Adipocyte (in vitro differentiated cells): ENCODE results near the gene RPUSD3.

Source experiments
- DNase-seq: peaks from one replicate; pipeline ENCODE4 v3.0.0-alpha.2; 2015; ENCODE audit warnings: low read depth
- H3K27me3 ChIP-seq: replicated peaks from 2 replicates; pipeline ENCODE4 v1.7.0; 2013; ENCODE audit warnings: mild to moderate bottlenecking, low read length, moderate library complexity; ENCODE audit not compliant: control insufficient read depth, insufficient read depth
- H3K36me3 ChIP-seq: 2 replicates; pipeline ENCODE4 v1.7.0; 2013; ENCODE audit warnings: low read length, mild to moderate bottlenecking, moderate library complexity; ENCODE audit not compliant: control insufficient read depth, insufficient read depth, severe bottlenecking
- H3K4me1 ChIP-seq: 2 replicates; pipeline ENCODE4 v1.7.0; 2013; ENCODE audit warnings: mild to moderate bottlenecking, low read length, moderate library complexity; ENCODE audit not compliant: control insufficient read depth, insufficient read depth
- H3K4me3 ChIP-seq: 2 replicates; pipeline ENCODE4 v1.7.0; 2013; ENCODE audit warnings: mild to moderate bottlenecking, low read length, moderate library complexity
- H3K9ac ChIP-seq: 2 replicates; pipeline ENCODE4 v1.7.0; 2013; ENCODE audit warnings: mild to moderate bottlenecking, low read length, moderate library complexity
- H3K9me3 ChIP-seq: 2 replicates; pipeline ENCODE4 v1.7.0; 2013; ENCODE audit warnings: mild to moderate bottlenecking, low read length, moderate library complexity; ENCODE audit not compliant: control insufficient read depth

RPUSD3 gene

GRCh38 chr3:9810433-9810770 lies 33.4 kb downstream of the RPUSD3 start:
- H3K27me3 ChIP-seq, result no peaks in the 10 kb centered on the region
- peak; percentile 31 for DNase-seq
- peak overlapping the region; percentile 85 for H3K9ac ChIP-seq
- peaks cover 33% of the 10 kb centered on the region for H3K36me3 ChIP-seq
- no peaks in the 10 kb centered on the region for H3K9me3 ChIP-seq
- peak overlapping the region; percentile 74 for H3K4me3 ChIP-seq
- peaks cover 15% of the 10 kb centered on the region for H3K4me1 ChIP-seq

DNA sequence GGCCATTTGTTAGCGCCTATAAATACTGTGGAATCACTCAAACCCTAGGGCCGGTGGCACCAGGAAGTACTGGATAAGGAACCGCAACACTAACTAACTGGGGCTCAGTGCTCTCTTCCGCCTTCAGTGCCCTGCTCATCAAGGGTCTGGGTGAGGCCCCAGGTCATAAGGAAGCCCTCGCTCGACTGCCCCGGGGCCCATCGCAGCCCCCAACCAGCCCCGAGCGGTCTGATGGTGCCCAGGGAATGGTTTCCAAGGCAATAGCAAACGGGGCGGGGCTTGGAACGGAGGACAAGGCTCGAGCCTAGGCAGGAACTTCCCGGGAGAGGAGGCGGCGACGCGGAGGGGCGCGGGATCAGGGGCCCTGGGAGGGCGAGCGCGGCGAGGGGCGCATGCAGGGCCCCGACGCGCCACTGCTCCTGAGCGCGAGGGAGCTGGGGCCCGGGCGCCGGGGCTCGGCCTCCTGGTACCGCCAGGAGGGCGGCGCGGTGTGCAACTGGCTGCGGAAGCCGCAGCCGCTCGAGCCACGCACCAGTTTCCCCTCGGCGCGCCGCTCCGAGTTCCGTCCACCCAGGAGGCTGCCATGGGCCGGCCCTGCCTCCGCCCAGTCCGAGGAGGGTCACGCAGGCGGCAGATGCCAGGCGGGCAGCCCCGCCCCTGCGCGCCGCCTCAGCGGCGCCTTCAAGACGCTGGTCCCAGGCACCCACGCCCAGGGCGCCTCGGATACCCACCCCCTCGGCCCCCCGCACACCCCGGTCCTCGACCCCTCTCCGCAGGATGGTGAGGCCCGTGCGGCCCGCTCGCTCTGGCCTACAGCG lies 34.0 kb downstream of the RPUSD3 start, which contains the start of gene TTLL3:
Gene TTLL3 (plus strand): TSS at position 648 of the 818 bp plus-strand sequence. CDS start 400 bp downstream, outside the sequence.
- peak; percentile 85 for DNase-seq
- Histone ChIP-seq H3K36me3 (peaks cover 39% of the 10 kb centered on the region), H3K4me3 (peak within 1 kb of the TSS; percentile 74), H3K27me3 (no peaks in the 10 kb centered on the region), H3K9me3 (no peaks in the 10 kb centered on the region), H3K9ac (peak within 1 kb of the TSS; percentile 85), H3K4me1 (peaks cover 15% of the 10 kb centered on the region)

DNA sequence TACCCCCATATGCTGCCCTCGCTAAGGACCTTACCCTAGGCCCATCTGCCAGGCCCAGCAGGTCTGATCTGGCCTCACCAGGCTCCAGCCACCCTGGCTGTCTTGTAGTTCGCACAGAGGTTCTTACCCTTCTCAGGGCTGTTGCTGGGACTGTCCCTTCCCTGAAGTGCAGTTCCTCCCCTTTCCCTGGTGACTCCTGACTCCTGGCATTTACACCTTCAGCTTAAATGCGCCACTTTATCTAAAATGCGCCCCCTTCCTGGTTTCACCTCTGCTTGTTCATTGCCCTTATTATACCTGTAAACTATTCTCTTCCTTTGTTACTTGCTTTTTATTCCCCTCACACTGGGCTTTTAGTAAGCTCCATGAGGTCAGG lies 34.6 kb downstream of the RPUSD3 start:
- Histone ChIP-seq H3K9me3 (no peaks in the 10 kb centered on the region), H3K36me3 (peaks cover 45% of the 10 kb centered on the region), H3K27me3 (no peaks in the 10 kb centered on the region), H3K4me3 (peak overlapping the region; percentile 74), H3K4me1 (peaks cover 15% of the 10 kb centered on the region), H3K9ac (peak overlapping the region; percentile 85)
- DNase-seq, result no peak

DNA sequence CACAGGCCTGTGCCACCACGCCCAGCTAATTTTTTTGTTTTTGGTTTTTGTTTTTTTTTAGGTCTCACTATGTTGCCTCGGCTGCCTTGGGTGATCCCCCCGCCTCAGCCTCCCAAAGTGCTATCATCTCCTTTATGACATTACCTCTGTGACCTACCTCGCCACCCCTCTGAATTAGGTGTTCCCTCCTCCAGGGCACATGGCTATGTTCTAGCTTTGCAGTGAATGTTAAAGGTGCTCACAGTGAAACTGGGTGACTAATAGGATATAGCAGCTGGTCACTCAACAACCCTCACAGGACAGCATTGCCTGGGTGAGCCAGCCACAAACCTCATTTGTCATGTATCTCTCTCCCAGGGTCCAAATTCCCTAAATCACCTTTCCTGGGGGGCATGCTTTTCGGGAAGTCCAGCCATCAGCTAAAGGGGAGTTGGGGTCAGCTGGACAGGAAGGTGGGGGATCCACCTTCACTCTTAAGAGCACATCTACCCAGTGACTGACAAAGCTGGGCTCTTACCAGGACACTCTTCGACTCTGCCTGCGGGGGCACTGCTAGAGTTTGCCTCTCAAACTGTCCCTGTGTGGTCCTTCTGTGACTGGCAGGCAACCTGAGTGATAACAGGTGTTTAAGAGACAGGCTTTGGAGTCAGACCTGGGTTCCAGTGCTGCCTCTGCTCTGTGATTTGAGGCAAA lies 35.3 kb downstream of the RPUSD3 start:
- H3K9ac ChIP-seq, result peak overlapping the region; percentile 1
- H3K27me3 ChIP-seq, result no peaks in the 10 kb centered on the region
- peaks cover 15% of the 10 kb centered on the region for H3K4me1 ChIP-seq
- H3K36me3 ChIP-seq, result peaks cover 48% of the 10 kb centered on the region
- H3K9me3 ChIP-seq, result no peaks in the 10 kb centered on the region
- H3K4me3 ChIP-seq, result no peak overlapping the region
- DNase-seq, result peak; percentile 53

DNA sequence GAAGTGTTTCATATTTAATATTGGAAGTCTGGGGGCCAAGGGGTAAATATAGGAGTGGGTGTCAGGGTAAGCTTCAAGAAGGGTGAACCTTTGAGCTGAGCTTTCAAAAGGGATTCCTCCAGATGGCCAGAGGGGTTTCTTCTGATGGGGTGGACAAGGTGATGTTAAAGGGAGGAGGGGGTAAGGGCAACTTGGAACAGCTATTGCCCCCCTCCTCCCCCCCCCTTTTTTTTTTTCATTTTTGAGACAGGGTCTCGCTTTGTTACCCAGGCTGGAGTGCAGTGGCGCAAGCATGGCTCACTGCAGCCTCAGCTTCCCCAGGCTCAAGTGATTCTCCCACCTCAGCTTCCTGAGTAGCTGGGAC lies 35.8 kb downstream of the RPUSD3 start:
- Histone ChIP-seq H3K36me3 (peaks cover 48% of the 10 kb centered on the region), H3K4me3 (no peak overlapping the region), H3K9me3 (no peaks in the 10 kb centered on the region), H3K4me1 (peaks cover 15% of the 10 kb centered on the region), H3K27me3 (no peaks in the 10 kb centered on the region), H3K9ac (peak overlapping the region; percentile 1)
- no peak for DNase-seq

- no peaks in the 10 kb centered on the region for H3K27me3 ChIP-seq
- H3K4me1 ChIP-seq, result peaks cover 15% of the 10 kb centered on the region
- H3K9ac ChIP-seq, result no peak overlapping the region
- H3K4me3 ChIP-seq, result no peak overlapping the region
- no peak for DNase-seq
- peaks cover 52% of the 10 kb centered on the region for H3K36me3 ChIP-seq
- no peaks in the 10 kb centered on the region for H3K9me3 ChIP-seq
These were observed 36.9 kb downstream of the RPUSD3 start for GRCh38 chr3:9806688-9807589.

GRCh38 chr3:9806137-9806536 lies 37.7 kb downstream of the RPUSD3 start:
- Histone ChIP-seq H3K9me3 (no peaks in the 10 kb centered on the region), H3K36me3 (peaks cover 60% of the 10 kb centered on the region), H3K4me1 (peaks cover 14% of the 10 kb centered on the region), H3K4me3 (no peak overlapping the region), H3K27me3 (no peaks in the 10 kb centered on the region), H3K9ac (no peak overlapping the region)
- DNase-seq, result no peak

DNA sequence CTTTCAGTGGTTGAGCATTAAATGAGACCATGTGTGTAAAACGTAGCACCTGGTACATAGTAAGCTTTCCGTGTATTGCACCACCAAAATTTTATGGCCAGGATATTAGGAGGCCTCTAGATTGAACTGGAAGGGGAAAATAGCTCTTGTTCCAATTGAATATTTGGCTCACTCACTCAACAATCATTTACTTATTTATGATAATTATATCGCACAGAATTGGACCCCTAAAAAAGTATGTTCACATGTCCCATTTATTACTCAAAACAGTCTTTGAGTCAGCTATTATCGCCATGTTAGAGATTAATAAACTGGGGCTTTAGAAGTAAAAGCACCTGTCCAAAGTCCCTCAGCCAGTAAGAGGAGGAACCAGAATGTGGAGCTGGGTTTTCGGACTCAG lies 38.8 kb downstream of the RPUSD3 start:
- Histone ChIP-seq H3K9me3 (no peaks in the 10 kb centered on the region), H3K4me3 (no peak overlapping the region), H3K9ac (no peak overlapping the region), H3K36me3 (peaks cover 71% of the 10 kb centered on the region), H3K27me3 (no peaks in the 10 kb centered on the region), H3K4me1 (peaks cover 7% of the 10 kb centered on the region)
- DNase-seq, result no peak

GRCh38 chr3:9803494-9803893 lies 40.3 kb downstream of the RPUSD3 start:
- Histone ChIP-seq H3K4me3 (no peak overlapping the region), H3K9ac (peak overlapping the region; percentile 10), H3K9me3 (no peaks in the 10 kb centered on the region), H3K4me1 (no peaks in the 10 kb centered on the region), H3K27me3 (no peaks in the 10 kb centered on the region), H3K36me3 (peaks cover 86% of the 10 kb centered on the region)
- no peak for DNase-seq

- no peak for DNase-seq
These were observed 43.3 kb downstream of the RPUSD3 start for GRCh38 chr3:9800529-9800928.

More at GRCh38 chr3:9800529-9800928, 43.3 kb downstream of the RPUSD3 start:
- H3K9me3 ChIP-seq, result no peaks in the 10 kb centered on the region
- no peaks in the 10 kb centered on the region for H3K4me1 ChIP-seq
- peaks cover 81% of the 10 kb centered on the region for H3K36me3 ChIP-seq
- H3K9ac ChIP-seq, result no peak overlapping the region
- H3K4me3 ChIP-seq, result no peak overlapping the region
- no peaks in the 10 kb centered on the region for H3K27me3 ChIP-seq
